Calu3 (cell line): ENCODE data around the gene CLDN22. TPM values are rescaled to one million over a fixed set of nuclear protein-coding genes. Genes with fewer than 3 reads are reported as not detected.

Experiments used
- BruUV-seq: library from RNA; stranded (reverse); fragments of 400-500 nt; replicated peaks from 2 replicates; lab custom pipeline; 2021; lab: Mats Ljungman, UMichigan
- CTCF ChIA-PET: fragments of 300-600 bp; sonication (Branson Sonifier 250); formaldehyde crosslinking; loops from one replicate; lab custom pipeline; 2022; ENCODE audit warnings: antibody characterized with exemption; lab: Charles Lee
- DNase-seq: peaks from one replicate; pipeline ENCODE4 v3.0.0; 2022
- H3K27ac Mint-ChIP-seq: one replicate; pipeline ENCODE4 v1.8.0; 2022; ENCODE audit warnings: mixed read lengths; ENCODE audit not compliant: unreplicated experiment
- H3K27me3 Mint-ChIP-seq: one replicate; pipeline ENCODE4 v1.8.0; 2022; ENCODE audit warnings: mixed read lengths; ENCODE audit not compliant: unreplicated experiment
- H3K36me3 Mint-ChIP-seq: one replicate; pipeline ENCODE4 v1.8.0; 2022; ENCODE audit warnings: mild to moderate bottlenecking, moderate library complexity, mixed read lengths; ENCODE audit not compliant: insufficient read depth, unreplicated experiment
- H3K4me1 Mint-ChIP-seq: one replicate; pipeline ENCODE4 v1.8.0; 2022; ENCODE audit warnings: mild to moderate bottlenecking, low read depth, mixed read lengths; ENCODE audit not compliant: unreplicated experiment
- H3K4me3 Mint-ChIP-seq: one replicate; pipeline ENCODE4 v1.8.0; 2022; ENCODE audit warnings: mild to moderate bottlenecking, low read depth, moderate library complexity, mixed read lengths; ENCODE audit not compliant: unreplicated experiment
- H3K9me3 Mint-ChIP-seq: one replicate; pipeline ENCODE4 v1.8.0; 2022; ENCODE audit warnings: low read depth, mixed read lengths; ENCODE audit not compliant: unreplicated experiment
- CTCF ChIP-seq: fragments of 200-600 bp; IDR thresholded peaks from one replicate; pipeline ENCODE4 v1.8.0; 2022; ENCODE audit warnings: antibody characterized with exemption; ENCODE audit not compliant: unreplicated experiment
- intact Hi-C: fragments of 100-400 bp; cut with micrococcal nuclease; formaldehyde crosslinking; loops from one replicate; pipeline ENCODE4 v1.10.0; 2022; ENCODE audit not compliant: unreplicated experiment
- total RNA-seq: library from RNA; stranded (reverse); gene quantifications from 2 replicates; pipeline ENCODE4 v1.2.3, GENCODE V29; 2022

Gene CLDN22
- total RNA-seq, 1 experiment from 2014 or later = not detected

GRCh38 chr4:183356931-183357675, 37.0 kb upstream of the CLDN22 start:
- Mint-ChIP-seq H3K27me3 (no peaks in the 10 kb centered on the region), H3K36me3 (no peaks in the 10 kb centered on the region), H3K4me3 (no peak overlapping the region), H3K4me1 (peaks cover 28% of the 10 kb centered on the region), H3K9me3 (no peaks in the 10 kb centered on the region), H3K27ac (no peak overlapping the region)
- BruUV-seq = no TSS peak
- intact Hi-C loops = no loop called here
- CTCF ChIA-PET = interaction anchor here (0.7 kb wide), 1 partner anchor 82 kb away, joined by 3 read pairs; no protein-coding TSS in a partner anchor
- DNase-seq = no peak
- no peak for TF ChIP-seq CTCF

GRCh38 chr4:183356173-183356830, 36.2 kb upstream of the CLDN22 start:
- intact Hi-C loops = no loop called here
- DNase-seq = no peak
- no peaks in the 10 kb centered on the region for H3K9me3 Mint-ChIP-seq
- CTCF ChIA-PET = no interaction called here
- peaks cover 34% of the 10 kb centered on the region for H3K4me1 Mint-ChIP-seq
- no peak for TF ChIP-seq CTCF
- no peaks in the 10 kb centered on the region for H3K27me3 Mint-ChIP-seq
- H3K36me3 Mint-ChIP-seq = no peaks in the 10 kb centered on the region
- no TSS peak for BruUV-seq
- H3K4me3 Mint-ChIP-seq = no peak overlapping the region
- peak overlapping the region; percentile 33 for H3K27ac Mint-ChIP-seq

GRCh38 chr4:183355405-183355804, 35.3 kb upstream of the CLDN22 start:
- no peak overlapping the region for H3K4me3 Mint-ChIP-seq
- H3K27me3 Mint-ChIP-seq = no peaks in the 10 kb centered on the region
- intact Hi-C loops = loop anchor here (2.0 kb wide), 1 partner anchor 47 kb away; no protein-coding TSS in a partner anchor
- H3K36me3 Mint-ChIP-seq = no peaks in the 10 kb centered on the region
- H3K4me1 Mint-ChIP-seq = peaks cover 40% of the 10 kb centered on the region
- DNase-seq = peak; percentile 32
- peaks cover 6% of the 10 kb centered on the region for H3K9me3 Mint-ChIP-seq
- BruUV-seq = no TSS peak
- CTCF ChIA-PET = interaction anchor here (0.8 to 1.1 kb wide), 3 partner anchors 43 to 83 kb away, joined by 3 read pairs; no protein-coding TSS in a partner anchor
- peak overlapping the region; percentile 33 for H3K27ac Mint-ChIP-seq
- TF ChIP-seq CTCF = no peak

GRCh38 chr4:183354219-183354618, 34.1 kb upstream of the CLDN22 start:
- CTCF ChIA-PET = interaction anchor here (0.5 kb wide), 1 partner anchor 288 kb away, joined by 7 read pairs; no protein-coding TSS in a partner anchor
- Mint-ChIP-seq H3K9me3 (peaks cover 7% of the 10 kb centered on the region), H3K36me3 (no peaks in the 10 kb centered on the region), H3K27ac (no peak overlapping the region), H3K4me1 (peaks cover 45% of the 10 kb centered on the region), H3K27me3 (no peaks in the 10 kb centered on the region), H3K4me3 (no peak overlapping the region)
- DNase-seq = no peak
- no peak for TF ChIP-seq CTCF
- BruUV-seq = no TSS peak
- intact Hi-C loops = loop anchor here (2.0 kb wide), 1 partner anchor 49 kb away; no protein-coding TSS in a partner anchor
